ENCODE data around the gene DIAPH1.

- TF ChIP-seq CTCF (IDR thresholded peaks at IDR 0.05) = no peak
- TF ChIP-seq POLR2AphosphoS5 (IDR thresholded peaks at IDR 0.05) = no peak
- no peak for TF ChIP-seq POLR2A (IDR thresholded peaks at IDR 0.05)
These were observed 100.2 kb downstream of the DIAPH1 start for GRCh38 chr5:141518618-141519015.
